K562 (cell line): Measurements from ENCODE around the gene GPATCH2. TPM values are rescaled to one million over a fixed set of nuclear protein-coding genes. Genes with fewer than 3 reads are reported as not detected.

Source experiments
- CTBP1 ChIP-seq: fragments of 450-650 bp; IDR thresholded peaks from 2 replicates; pipeline ENCODE4 v1.6.1; 2016; ENCODE audit warnings: borderline replicate concordance
- FOXK2 ChIP-seq, 2 experiments: fragments of 450-650 bp; IDR thresholded peaks in 1 of 2; conservative IDR thresholded peaks in 1 of 2; 2 replicates each; pipeline ENCODE4 v1.6.1; 2016; ENCODE audit warnings: low read depth in 2 of 2, mild to moderate bottlenecking in 1 of 2
- GABPA ChIP-seq: fragments of 200-800 bp; sonication (Bioruptor generic); conservative IDR thresholded peaks from 2 replicates; pipeline ENCODE4 v1.6.1; 2016; ENCODE audit warnings: low read depth, missing genetic modification characterization, missing compliant biosample characterization
- GABPB1 ChIP-seq: sonication (generic); formaldehyde crosslinking; IDR thresholded peaks from 2 replicates; pipeline ENCODE4 v1.8.0; 2022; ENCODE audit warnings: mild to moderate bottlenecking, missing genetic modification reagents
- GTF2E2 ChIP-seq: fragments of 200-800 bp; sonication (Bioruptor generic); IDR thresholded peaks from 2 replicates; pipeline ENCODE4 v1.6.1; 2016; ENCODE audit warnings: missing genetic modification characterization, missing compliant biosample characterization
- IRF2 ChIP-seq: sonication (generic); formaldehyde crosslinking; IDR thresholded peaks from 2 replicates; pipeline ENCODE4 v1.8.1; 2022; ENCODE audit warnings: mild to moderate bottlenecking, missing genetic modification reagents
- MED1 ChIP-seq: sonication (generic); formaldehyde crosslinking; IDR thresholded peaks from 2 replicates; pipeline ENCODE4 v1.8.1; 2023; ENCODE audit warnings: missing genetic modification reagents, borderline replicate concordance
- NONO ChIP-seq, 2 experiments: fragments of 200-400 bp in 1 of 2; fragments of 450-650 bp in 1 of 2; formaldehyde crosslinking in 1 of 2; IDR thresholded peaks; 2 replicates each; pipeline ENCODE4 v1.6.1; 2017; ENCODE audit warnings: low read depth in 2 of 2, mild to moderate bottlenecking in 2 of 2, moderate library complexity in 2 of 2, low read length in 1 of 2
- PBX2 ChIP-seq, 2 experiments: IDR thresholded peaks in 1 of 2; conservative IDR thresholded peaks in 1 of 2; 2 replicates each; pipeline ENCODE4 v1.6.1; 2016; ENCODE audit warnings: low read depth in 2 of 2, mild to moderate bottlenecking in 1 of 2, missing compliant biosample characterization in 1 of 2, missing genetic modification characterization in 1 of 2, moderate library complexity in 1 of 2
- POLR2G ChIP-seq: fragments of 200-400 bp; formaldehyde crosslinking; IDR thresholded peaks from 2 replicates; pipeline ENCODE4 v1.6.1; 2017; ENCODE audit warnings: low read depth, mild to moderate bottlenecking, antibody characterized with exemption, low read length, moderate library complexity
- PRDM10 ChIP-seq: fragments of 450-650 bp; IDR thresholded peaks from 2 replicates; pipeline ENCODE4 v1.6.1; 2018; ENCODE audit not compliant: partially characterized antibody
- RUNX1 ChIP-seq: sonication (generic); IDR thresholded peaks from 2 replicates; pipeline ENCODE4 v1.6.1; 2016; ENCODE audit warnings: antibody characterized with exemption, low read depth
- SAFB ChIP-seq: fragments of 200-400 bp; formaldehyde crosslinking; IDR thresholded peaks from 2 replicates; pipeline ENCODE4 v1.6.1; 2017; ENCODE audit warnings: low read depth, low read length, borderline replicate concordance
- SP2 ChIP-seq: IDR thresholded peaks from 2 replicates; pipeline ENCODE4 v1.6.1; 2011; ENCODE audit warnings: mild to moderate bottlenecking, low read depth, low read length, moderate library complexity; ENCODE audit not compliant: poor library complexity, severe bottlenecking; ENCODE audit errors: extremely low read depth
- TAF7 ChIP-seq: fragments of 450-650 bp; IDR thresholded peaks from 2 replicates; pipeline ENCODE4 v1.6.1; 2016; ENCODE audit warnings: missing genetic modification characterization, missing compliant biosample characterization
- ZBTB2 ChIP-seq: fragments of 450-650 bp; IDR thresholded peaks from 2 replicates; pipeline ENCODE4 v1.6.1; 2016; ENCODE audit warnings: antibody characterized with exemption
- ZNF511 ChIP-seq: sonication (generic); formaldehyde crosslinking; IDR thresholded peaks from 2 replicates; pipeline ENCODE4 v1.8.0; 2022; ENCODE audit warnings: mild to moderate bottlenecking, missing genetic modification reagents
- polyA plus RNA-seq, 8 experiments: library from polyadenylated mRNA; depleted of rRNA in 4 of 8; stranded (reverse) in 5 of 8; unstranded in 3 of 8; fragments of >200 nt; fragmentation: Nextera tagmentation in 2 of 8; fragmentation: Illumina TruSeq in 1 of 8; extraction: Ambion mirVana in 2 of 8; extraction: Trizol in 1 of 8; gene quantifications; 2 replicates each; pipeline versions ENCODE4 v1.2.1 to v1.2.3, GENCODE V29; 2011 to 2014; ENCODE audit warnings: inconsistent platforms in 1 of 8, missing spikeins in 1 of 8
- total RNA-seq, 7 experiments: library from RNA; depleted of rRNA in 6 of 7; stranded (reverse); fragments of >200 nt in 6 of 7; fragmentation: Illumina TruSeq in 2 of 7; extraction: Trizol in 2 of 7; gene quantifications; 2 replicates each; pipeline versions ENCODE4 v1.2.1 to v1.2.3, GENCODE V29; 2011 to 2021; ENCODE audit warnings: low replicate concordance in 1 of 7

The GPATCH2 gene
- total and polyA plus RNA-seq, 9 of the 15 experiments (the other 6 are each of a cell fraction or from before 2014, with no cell fraction given), result 0.38 to 2.0 (median 0.55) TPM

GRCh38 chr1:217630711-217631591 lies at the start of gene GPATCH2, which contains the start of gene SPATA17 (continued):
- TF ChIP-seq PRDM10 (peak; percentile 99), ZBTB2 (no peak), TAF7 (tag) (0 out of 2 replicates have a peak, but pooled peaks have one; percentile 40), RUNX1 (no peak), GABPB1 (peak; percentile 91), ZNF511 (peak; percentile 54; the same call in 1 of the 2 replicates), PBX2 (CRISPR knock-in tag; IDR thresholded peaks at IDR 0.05; ENCODE audit: low read depth) (no peak), PBX2 (tag; conservative IDR thresholded peaks at IDR 0.05; ENCODE audit: low read depth) (peak; percentile 54), POLR2G (peak; percentile 54), CTBP1 (no peak), FOXK2 (conservative IDR thresholded peaks at IDR 0.05 in 1 of 2, IDR thresholded peaks at IDR 0.05 in 1 of 2; ENCODE audit: low read depth in 2 of 2) (peak in 1 of 2 experiments; percentile 89; a peak in 2 of 4 replicates), SAFB (no peak), NONO (IDR thresholded peaks at IDR 0.05; ENCODE audit: low read depth in 2 of 2, low read length in 1 of 2) (peak in 1 of 2 experiments; percentile 73; a peak in 2 of 4 replicates), IRF2 (CRISPR knock-in tag) (no peak), SP2 (no peak), GTF2E2 (peak; percentile 71; the same call in 1 of the 2 replicates), MED1 (CRISPR knock-in tag) (no peak), GABPA (peak; percentile 96)
